ENCODE measurements around the gene DCST1. TPM values are rescaled to one million over a fixed set of nuclear protein-coding genes. Genes with fewer than 3 reads are reported as not detected.

The DCST1 gene
- total RNA-seq, 2 experiments from 2014 or later = not detected

DNA sequence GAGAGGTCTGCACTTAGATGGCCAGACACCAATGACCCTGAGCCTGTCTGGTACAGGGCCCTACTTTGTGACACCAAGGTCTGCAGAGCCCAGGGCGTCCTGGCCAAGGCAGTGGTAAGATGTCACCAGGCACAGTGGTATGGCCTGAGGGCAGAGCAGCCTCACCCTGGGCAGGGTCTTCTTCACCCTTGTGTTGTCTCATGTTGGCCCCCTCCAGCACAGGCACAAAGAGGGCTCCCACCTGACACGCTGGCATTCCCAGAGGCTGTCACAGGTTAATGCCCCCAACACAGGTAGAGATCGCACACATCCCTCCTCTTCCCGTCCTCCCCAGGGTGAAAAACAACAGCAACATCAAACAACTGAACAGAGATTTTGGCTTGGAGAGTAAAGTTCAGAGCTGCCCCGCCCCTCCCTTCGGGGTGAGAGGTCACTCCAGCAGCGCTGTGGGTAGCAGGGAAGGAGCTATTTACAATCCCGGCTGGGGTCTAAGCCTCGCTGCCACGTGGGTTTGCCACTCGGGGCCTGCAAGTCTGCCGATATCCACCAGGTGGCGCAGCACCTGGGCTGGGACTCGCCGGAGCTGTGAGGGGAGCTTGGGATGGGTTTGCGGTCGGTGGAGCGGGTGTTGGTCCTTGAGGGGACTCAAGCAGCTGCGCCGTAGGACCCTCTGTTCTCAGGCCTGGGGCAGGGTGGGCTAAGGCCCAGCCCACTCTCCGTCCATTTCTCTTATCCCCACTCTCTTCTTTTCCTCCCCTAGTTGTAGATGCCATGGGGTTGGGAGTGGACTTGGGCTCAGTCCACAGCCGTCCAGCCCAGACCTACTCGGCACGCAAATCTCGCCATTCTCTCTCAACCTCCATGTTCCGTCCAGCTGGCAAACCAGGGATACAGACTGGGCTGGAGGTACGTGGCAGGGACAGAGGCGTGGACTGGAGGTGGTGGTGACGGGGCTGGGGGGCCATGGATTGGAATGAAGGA, 57.7 kb downstream of the DCST1 start:
- CTCF ChIA-PET (ENCODE audit: unreplicated experiment) = interaction anchor here (0.7 to 2.0 kb wide), 5 partner anchors 46 to 81 kb away, joined by 3 to 12 read pairs (median 7); partner anchors contain the start of gene KRTCAP2
- Histone ChIP-seq H3K36me3 (ENCODE audit: insufficient read depth, low read length) (no peaks in the 10 kb centered on the region), H3K4me1 (ENCODE audit: insufficient read depth, low read length, poor library complexity, severe bottlenecking) (peaks cover 13% of the 10 kb centered on the region), H3K4me2 (ENCODE audit: low read length) (peak overlapping the region; percentile 55), H3K9me2 (ENCODE audit: insufficient read depth, low read length) (no peaks in the 10 kb centered on the region), H3K27ac (ENCODE audit: low read depth, low read length, poor library complexity, severe bottlenecking) (no peak overlapping the region), H4K20me1 (ENCODE audit: insufficient read depth, low read length) (no peaks in the 10 kb centered on the region), H2AFZ (ENCODE audit: low read length) (peak overlapping the region; percentile 65), H3K79me2 (ENCODE audit: insufficient read depth, low read depth, low read length) (no peaks in the 10 kb centered on the region), H3K9me3 (ENCODE audit: low read length) (no peaks in the 10 kb centered on the region), H3K4me3 (ENCODE audit: low read depth, low read length, poor library complexity, severe bottlenecking) (no peak overlapping the region)
- POLR2A ChIA-PET = interaction anchor here (1.5 kb wide), 1 partner anchor 81 kb away, joined by 6 read pairs; the partner anchor contains the start of gene KRTCAP2
- BruUV-seq (replicated peaks) = no TSS peak
- TF ChIP-seq EZH2phosphoT487 (IDR thresholded peaks at IDR 0.05; ENCODE audit: borderline replicate concordance, low read depth, low read length) = no peak
- TF ChIP-seq, protein P1, sequence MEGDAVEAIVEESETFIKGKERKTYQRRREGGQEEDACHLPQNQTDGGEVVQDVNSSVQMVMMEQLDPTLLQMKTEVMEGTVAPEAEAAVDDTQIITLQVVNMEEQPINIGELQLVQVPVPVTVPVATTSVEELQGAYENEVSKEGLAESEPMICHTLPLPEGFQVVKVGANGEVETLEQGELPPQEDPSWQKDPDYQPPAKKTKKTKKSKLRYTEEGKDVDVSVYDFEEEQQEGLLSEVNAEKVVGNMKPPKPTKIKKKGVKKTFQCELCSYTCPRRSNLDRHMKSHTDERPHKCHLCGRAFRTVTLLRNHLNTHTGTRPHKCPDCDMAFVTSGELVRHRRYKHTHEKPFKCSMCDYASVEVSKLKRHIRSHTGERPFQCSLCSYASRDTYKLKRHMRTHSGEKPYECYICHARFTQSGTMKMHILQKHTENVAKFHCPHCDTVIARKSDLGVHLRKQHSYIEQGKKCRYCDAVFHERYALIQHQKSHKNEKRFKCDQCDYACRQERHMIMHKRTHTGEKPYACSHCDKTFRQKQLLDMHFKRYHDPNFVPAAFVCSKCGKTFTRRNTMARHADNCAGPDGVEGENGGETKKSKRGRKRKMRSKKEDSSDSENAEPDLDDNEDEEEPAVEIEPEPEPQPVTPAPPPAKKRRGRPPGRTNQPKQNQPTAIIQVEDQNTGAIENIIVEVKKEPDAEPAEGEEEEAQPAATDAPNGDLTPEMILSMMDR (conservative IDR thresholded peaks at IDR 0.05; ENCODE audit: low read length) = peak; percentile 97
- intact Hi-C loops (cut with micrococcal nuclease; ENCODE audit: unreplicated experiment) = loop anchor here (1.0 kb wide), 1 partner anchor 76 kb away; no protein-coding TSS in a partner anchor
- DNase-seq (ENCODE audit: low spot score) = peak; percentile 80

DNA sequence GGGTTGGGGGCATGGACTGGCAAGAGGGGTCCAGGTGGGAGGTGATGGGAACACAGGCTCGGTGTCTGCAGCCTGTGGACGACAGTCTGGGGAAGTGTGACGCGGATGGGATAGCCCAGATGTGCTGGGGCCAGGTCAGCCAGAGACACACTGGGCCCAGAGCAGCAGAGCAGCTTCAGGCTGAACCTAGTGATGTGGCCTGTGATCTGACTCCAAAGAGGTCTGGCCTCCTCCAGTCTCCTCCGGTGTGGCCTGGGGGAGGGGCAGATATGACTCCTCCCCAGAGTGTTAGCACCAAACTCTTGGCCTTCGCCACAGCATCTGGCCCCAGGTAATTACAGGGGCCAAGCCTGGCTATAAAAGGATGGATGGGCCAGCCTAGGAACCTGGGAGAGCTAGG, 58.5 kb downstream of the DCST1 start:
- no peaks in the 10 kb centered on the region for H3K36me3 ChIP-seq (ENCODE audit: insufficient read depth, low read length)
- no peaks in the 10 kb centered on the region for H3K79me2 ChIP-seq (ENCODE audit: insufficient read depth, low read depth, low read length)
- no peak for DNase-seq (ENCODE audit: low spot score)
- no TSS peak for BruUV-seq (replicated peaks)
- CTCF ChIA-PET (ENCODE audit: unreplicated experiment) = interaction anchor here (1.4 to 2.0 kb wide), 3 partner anchors 73 to 81 kb away, joined by 7 to 12 read pairs (median 10); partner anchors contain the start of gene KRTCAP2
- no peak overlapping the region for H3K27ac ChIP-seq (ENCODE audit: low read depth, low read length, poor library complexity, severe bottlenecking)
- H3K9me3 ChIP-seq (ENCODE audit: low read length) = no peaks in the 10 kb centered on the region
- no peak for TF ChIP-seq EZH2phosphoT487 (IDR thresholded peaks at IDR 0.05; ENCODE audit: borderline replicate concordance, low read depth, low read length)
- TF ChIP-seq, protein P1 (conservative IDR thresholded peaks at IDR 0.05; ENCODE audit: low read length) = no peak
- H3K4me2 ChIP-seq (ENCODE audit: low read length) = no peak overlapping the region
- H4K20me1 ChIP-seq (ENCODE audit: insufficient read depth, low read length) = no peaks in the 10 kb centered on the region
- no peaks in the 10 kb centered on the region for H3K9me2 ChIP-seq (ENCODE audit: insufficient read depth, low read length)
- H3K4me1 ChIP-seq (ENCODE audit: insufficient read depth, low read length, poor library complexity, severe bottlenecking) = peaks cover 7% of the 10 kb centered on the region
- H3K4me3 ChIP-seq (ENCODE audit: low read depth, low read length, poor library complexity, severe bottlenecking) = no peak overlapping the region
- intact Hi-C loops (cut with micrococcal nuclease; ENCODE audit: unreplicated experiment) = no loop called here
- no peak overlapping the region for H2AFZ ChIP-seq (ENCODE audit: low read length)
- POLR2A ChIA-PET = interaction anchor here (1.5 kb wide), 1 partner anchor 80 kb away, joined by 6 read pairs; the partner anchor contains the start of gene KRTCAP2
